ENCODE measurements around the gene RPP30. TPM values are rescaled to one million over a fixed set of nuclear protein-coding genes. Genes with fewer than 3 reads are reported as not detected.
"Not testable (repeated sequence)": the region's sequence is repeated elsewhere in the genome, so short reads cannot be mapped to it uniquely, and the experiment has no call there.

RPP30 gene
- total RNA-seq, 1 experiment from 2014 or later = 79.0 TPM

- peaks cover 18% of the 10 kb centered on the region for H3K27me3 ChIP-seq (replicated peaks)
- peaks cover 35% of the 10 kb centered on the region for H3K4me1 ChIP-seq (replicated peaks)
- peak; percentile 68 to 80 for DNase-seq (ENCODE audit: low read depth in 1 of 2, low spot score in 2 of 2)
- H3K36me3 ChIP-seq = peaks cover 5% of the 10 kb centered on the region; the same call in 1 of the 2 replicates
- H3K4me3 ChIP-seq = peak within 1 kb of the TSS; percentile 94
- peak within 1 kb of the TSS; percentile 79 for H3K27ac ChIP-seq
- H3K9me3 ChIP-seq (replicated peaks) = peaks cover 4% of the 10 kb centered on the region; the same call in 1 of the 2 replicates
Observed at GRCh38 chr10:90857635-90858460, 13.9 kb upstream of the RPP30 start, which contains the start of gene HTR7. TSS of gene HTR7 (minus strand) at chr10:90858039. CDS start at chr10:90857671, 368 bp downstream.

- Histone ChIP-seq H3K4me3 (peak overlapping the region; percentile 94), H3K27ac (peak overlapping the region; percentile 79), H3K9me3 (replicated peaks) (peaks cover 4% of the 10 kb centered on the region; the same call in 1 of the 2 replicates), H3K4me1 (replicated peaks) (peaks cover 35% of the 10 kb centered on the region), H3K27me3 (replicated peaks) (peaks cover 18% of the 10 kb centered on the region), H3K36me3 (peaks cover 5% of the 10 kb centered on the region; the same call in 1 of the 2 replicates)
- no peak for DNase-seq (ENCODE audit: low read depth in 1 of 2, low spot score in 2 of 2)
Observed at GRCh38 chr10:90858461-90858968, 13.3 kb upstream of the RPP30 start.

DNA sequence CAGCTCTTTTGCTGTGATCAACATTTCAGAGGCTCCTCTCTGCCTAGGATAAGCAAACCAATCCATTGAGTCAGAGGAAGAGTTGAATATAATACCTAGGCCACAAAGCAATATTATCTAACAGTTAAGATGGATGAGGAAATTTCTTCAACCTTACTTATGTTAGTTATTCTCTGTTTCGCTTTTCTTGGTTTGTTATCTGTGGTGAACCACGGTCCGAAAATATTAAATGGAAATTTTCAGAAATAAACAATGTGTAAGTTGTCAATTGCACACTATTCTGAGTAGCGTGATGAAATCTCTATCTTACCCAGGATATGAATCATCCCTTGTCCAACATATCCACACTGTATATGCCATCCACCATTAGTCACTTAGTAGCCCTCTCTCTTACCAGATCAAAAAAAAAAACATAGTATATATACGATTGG, 12.4 kb upstream of the RPP30 start:
- Histone ChIP-seq H3K36me3 (peaks cover 5% of the 10 kb centered on the region; the same call in 1 of the 2 replicates), H3K4me3 (no peak overlapping the region), H3K4me1 (replicated peaks) (peaks cover 35% of the 10 kb centered on the region), H3K9me3 (replicated peaks) (peaks cover 4% of the 10 kb centered on the region; the same call in 1 of the 2 replicates), H3K27ac (peak overlapping the region; percentile 79), H3K27me3 (replicated peaks) (peaks cover 18% of the 10 kb centered on the region)
- peak in 1 of 2 experiments; percentile 72 for DNase-seq (ENCODE audit: low read depth in 1 of 2, low spot score in 2 of 2)

GRCh38 chr10:90860790-90861189, 11.0 kb upstream of the RPP30 start:
- Histone ChIP-seq H3K27me3 (replicated peaks) (peaks cover 21% of the 10 kb centered on the region), H3K36me3 (peaks cover 5% of the 10 kb centered on the region; the same call in 1 of the 2 replicates), H3K9me3 (replicated peaks) (peaks cover 4% of the 10 kb centered on the region; the same call in 1 of the 2 replicates)

GRCh38 chr10:90862908-90863514, 8.8 kb upstream of the RPP30 start:
- Histone ChIP-seq H3K9me3 (replicated peaks) (no peaks in the 10 kb centered on the region), H3K27ac (no peak overlapping the region), H3K4me1 (replicated peaks) (peaks cover 21% of the 10 kb centered on the region), H3K4me3 (no peak overlapping the region), H3K27me3 (replicated peaks) (peaks cover 7% of the 10 kb centered on the region), H3K36me3 (no peaks in the 10 kb centered on the region)
- no peak for DNase-seq (ENCODE audit: low read depth in 1 of 2, low spot score in 2 of 2)

More at GRCh38 chr10:90860790-90861189, 11.0 kb upstream of the RPP30 start:
- Histone ChIP-seq H3K4me3 (no peak overlapping the region), H3K27ac (no peak overlapping the region), H3K4me1 (replicated peaks) (peaks cover 35% of the 10 kb centered on the region)
- no peak for DNase-seq (ENCODE audit: low read depth in 1 of 2, low spot score in 2 of 2)

- no peaks in the 10 kb centered on the region for H3K36me3 ChIP-seq
Observed at GRCh38 chr10:90865401-90865800, 6.4 kb upstream of the RPP30 start.

GRCh38 chr10:90866050-90866598, 5.7 kb upstream of the RPP30 start:
- Histone ChIP-seq H3K27me3 (replicated peaks) (peaks cover 7% of the 10 kb centered on the region), H3K4me3 (no peak overlapping the region), H3K4me1 (replicated peaks) (peaks cover 6% of the 10 kb centered on the region), H3K27ac (no peak overlapping the region), H3K36me3 (no peaks in the 10 kb centered on the region), H3K9me3 (replicated peaks) (0 out of 2 replicates have a peak, but pooled peaks cover 3% of the 10 kb centered on the region)
- no peak for DNase-seq (ENCODE audit: low read depth in 1 of 2, low spot score in 2 of 2)

More at GRCh38 chr10:90865401-90865800, 6.4 kb upstream of the RPP30 start:
- Histone ChIP-seq H3K9me3 (replicated peaks) (0 out of 2 replicates have a peak, but pooled peaks cover 3% of the 10 kb centered on the region), H3K27me3 (replicated peaks) (peaks cover 7% of the 10 kb centered on the region), H3K4me3 (no peak overlapping the region), H3K27ac (no peak overlapping the region), H3K4me1 (replicated peaks) (no peaks in the 10 kb centered on the region)
- no peak for DNase-seq (ENCODE audit: low read depth in 1 of 2, low spot score in 2 of 2)

GRCh38 chr10:90871279-90871765, 452 bp upstream of the RPP30 start:
- Histone ChIP-seq H3K9me3 (replicated peaks) (0 out of 2 replicates have a peak, but pooled peaks cover 3% of the 10 kb centered on the region), H3K36me3 (peaks cover 16% of the 10 kb centered on the region), H3K27me3 (replicated peaks) (no peaks in the 10 kb centered on the region), H3K4me3 (peak overlapping the region; percentile 66), H3K4me1 (replicated peaks) (peaks cover 13% of the 10 kb centered on the region), H3K27ac (peak overlapping the region; percentile 7; the same call in 1 of the 2 replicates)
- peak; percentile 71 to 76 for DNase-seq (ENCODE audit: low read depth in 1 of 2, low spot score in 2 of 2)

DNA sequence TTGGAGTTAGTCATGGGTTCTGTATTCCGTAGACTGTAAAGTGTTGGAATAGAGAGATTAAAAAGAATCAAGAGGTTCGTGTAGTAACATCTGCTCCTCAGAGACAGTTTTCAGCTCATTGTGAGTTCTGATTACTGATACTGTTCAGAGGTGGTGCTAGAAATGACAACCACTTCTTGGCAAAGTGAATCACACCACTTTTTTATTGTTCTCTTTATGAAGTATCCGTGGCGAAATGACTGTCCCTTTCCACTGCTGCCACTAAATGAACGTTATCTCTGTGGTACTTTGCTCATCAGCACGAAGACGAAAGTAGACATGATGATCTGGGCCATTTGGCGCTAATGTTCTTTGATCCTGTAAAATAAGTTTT, 860 bp downstream of the RPP30 start:
- Histone ChIP-seq H3K4me3 (peak overlapping the region; percentile 66), H3K27ac (no peak overlapping the region), H3K36me3 (peaks cover 29% of the 10 kb centered on the region), H3K4me1 (replicated peaks) (peaks cover 13% of the 10 kb centered on the region), H3K9me3 (replicated peaks) (0 out of 2 replicates have a peak, but pooled peaks cover 3% of the 10 kb centered on the region), H3K27me3 (replicated peaks) (no peaks in the 10 kb centered on the region)
- DNase-seq (ENCODE audit: low read depth in 1 of 2, low spot score in 2 of 2) = no peak

GRCh38 chr10:90879062-90879461, 7.3 kb downstream of the RPP30 start:
- no peaks in the 10 kb centered on the region for H3K9me3 ChIP-seq (replicated peaks)
- H3K4me3 ChIP-seq = no peak overlapping the region
- DNase-seq (ENCODE audit: low read depth in 1 of 2, low spot score in 2 of 2) = no peak

GRCh38 chr10:90880059-90880719, 8.4 kb downstream of the RPP30 start:
- not testable (repeated sequence) for H3K9me3 ChIP-seq (replicated peaks); H3K4me3 ChIP-seq; H3K27ac ChIP-seq; H3K27me3 ChIP-seq (replicated peaks)
- peak in 1 of 2 experiments; percentile 31 for DNase-seq (ENCODE audit: low read depth in 1 of 2, low spot score in 2 of 2)
- peaks cover 11% of the 10 kb centered on the region for H3K4me1 ChIP-seq (replicated peaks)
- H3K36me3 ChIP-seq = peaks cover 80% of the 10 kb centered on the region

More at GRCh38 chr10:90879062-90879461, 7.3 kb downstream of the RPP30 start:
- Histone ChIP-seq H3K36me3 (peaks cover 84% of the 10 kb centered on the region), H3K27me3 (replicated peaks) (no peaks in the 10 kb centered on the region), H3K4me1 (replicated peaks) (no peaks in the 10 kb centered on the region; the same call in 1 of the 2 replicates), H3K27ac (no peak overlapping the region)

- Histone ChIP-seq H3K9me3 (replicated peaks) (no peaks in the 10 kb centered on the region), H3K4me3 (no peak overlapping the region), H3K4me1 (replicated peaks) (peaks cover 15% of the 10 kb centered on the region), H3K27me3 (replicated peaks) (no peaks in the 10 kb centered on the region), H3K27ac (no peak overlapping the region), H3K36me3 (peaks cover 77% of the 10 kb centered on the region)
- DNase-seq (ENCODE audit: low read depth in 1 of 2, low spot score in 2 of 2) = no peak
Observed at GRCh38 chr10:90884431-90884830, 12.7 kb downstream of the RPP30 start.

DNA sequence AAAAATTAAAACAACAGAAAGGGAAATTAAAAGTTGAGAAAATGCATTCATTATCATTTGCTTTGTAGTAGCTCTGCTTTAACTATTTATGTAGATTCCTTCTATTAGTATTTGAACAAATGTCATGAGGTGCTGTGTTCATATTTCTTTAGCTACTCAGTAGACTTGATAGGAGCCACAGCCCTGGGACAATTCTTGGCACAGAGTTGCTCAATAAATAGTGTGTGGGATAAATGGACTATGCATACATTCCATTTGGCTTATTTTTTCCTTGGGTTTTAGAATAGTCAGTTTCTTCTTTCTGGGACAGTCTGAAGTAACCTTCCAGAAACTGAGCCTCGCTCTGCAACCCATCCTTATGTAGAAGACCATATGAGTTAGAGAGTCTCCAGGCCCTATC, 13.4 kb downstream of the RPP30 start:
- Histone ChIP-seq H3K4me1 (replicated peaks) (peaks cover 15% of the 10 kb centered on the region), H3K27ac (no peak overlapping the region), H3K9me3 (replicated peaks) (no peaks in the 10 kb centered on the region), H3K4me3 (no peak overlapping the region), H3K36me3 (peaks cover 78% of the 10 kb centered on the region), H3K27me3 (replicated peaks) (no peaks in the 10 kb centered on the region)
- peak in 1 of 2 experiments; percentile 9 for DNase-seq (ENCODE audit: low read depth in 1 of 2, low spot score in 2 of 2)

All from SJSA1 (cell line).